ENCODE results near the gene LOC101059915.

The LOC101059915 gene

DNA sequence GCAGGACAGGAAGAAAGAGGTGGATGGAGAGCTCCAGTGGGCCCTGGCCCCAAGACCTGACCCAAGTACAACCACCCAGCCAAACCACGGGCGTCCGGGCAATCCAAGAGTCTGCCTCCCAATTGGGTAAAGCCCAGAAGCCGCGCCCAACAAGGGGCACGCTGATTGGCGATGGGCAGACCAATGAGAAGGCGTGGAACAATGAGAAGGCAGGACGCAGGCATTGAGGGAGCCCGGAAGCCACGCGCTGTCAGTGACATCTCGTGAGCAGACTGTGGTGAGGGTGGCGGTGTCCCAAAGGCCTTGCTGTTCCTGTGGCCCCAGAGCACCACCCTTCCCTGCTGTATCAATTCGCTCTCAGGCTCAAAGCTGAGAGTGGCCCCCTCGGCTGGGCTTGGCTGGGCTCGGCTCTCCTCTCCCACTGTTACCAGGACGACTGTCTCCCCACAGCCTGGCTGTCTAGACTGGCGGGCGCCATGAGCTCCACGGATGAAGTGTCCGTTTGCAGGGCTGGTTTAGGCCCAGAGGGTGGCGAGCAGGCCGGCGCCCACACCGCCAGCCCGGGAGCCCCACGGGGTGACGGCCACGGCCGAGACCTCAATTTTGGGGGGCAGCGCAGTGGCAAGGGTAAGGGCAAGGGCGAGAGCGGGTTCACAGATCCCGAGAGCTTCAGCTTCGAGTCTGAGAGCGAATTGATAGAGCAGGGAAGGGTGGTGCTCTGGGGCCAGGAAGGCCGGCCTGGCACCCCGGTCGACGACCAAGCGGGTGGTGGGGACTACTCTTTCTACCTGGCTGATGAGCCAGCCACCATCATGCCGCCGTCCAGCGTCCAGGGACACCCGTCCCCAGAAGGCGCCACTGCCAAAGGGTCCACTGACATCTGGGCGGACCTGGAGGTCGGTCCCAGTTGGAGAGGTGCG, at the start of gene LOC101059915:
Gene LOC101059915 (plus strand): TSS at position 219 of the 920 bp plus-strand sequence.
- DNase-seq: no peak

DNA sequence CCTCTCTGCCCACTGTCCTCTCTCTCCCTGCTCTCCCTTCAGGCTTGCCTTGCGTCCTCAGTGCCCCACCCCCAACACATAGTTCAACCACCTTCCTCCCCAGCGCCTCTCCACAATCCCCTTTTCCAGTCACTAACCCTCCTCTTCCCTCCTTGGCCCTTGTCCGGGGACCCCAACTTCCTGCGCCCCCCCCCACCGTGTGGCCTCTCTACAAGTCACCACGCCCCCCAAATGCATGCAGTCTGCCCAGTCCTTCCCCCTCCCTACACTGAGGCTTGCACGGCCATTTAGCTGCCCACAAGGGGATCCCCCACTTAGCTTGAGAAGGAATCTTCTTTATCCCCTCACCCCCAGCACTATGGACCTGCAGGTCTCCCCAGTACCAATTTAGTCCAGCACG, 49.6 kb upstream of the LOC101059915 start:
- no peak for DNase-seq

DNA sequence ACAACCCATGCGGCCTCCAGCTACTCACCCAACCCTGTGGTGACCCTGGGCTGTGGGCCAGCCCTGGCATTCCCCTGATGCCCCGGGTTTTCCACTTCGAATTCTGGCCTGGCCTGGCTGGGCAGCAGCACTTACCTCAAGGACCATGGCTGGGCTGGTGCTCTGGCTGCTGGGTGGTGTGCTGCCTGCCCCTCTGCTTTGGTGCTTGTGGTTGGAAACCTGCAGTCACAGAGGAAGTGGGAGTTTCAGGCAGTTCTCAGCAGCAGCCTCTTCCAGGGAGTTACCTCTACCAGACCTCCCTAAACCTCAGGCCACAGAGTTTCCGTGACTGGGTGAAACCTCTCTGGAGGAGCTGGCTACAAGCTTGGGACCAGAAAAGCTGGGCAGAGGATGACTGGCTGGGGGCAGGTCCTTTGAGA, 49.0 kb upstream of the LOC101059915 start, which contains the start of gene CXCR3:
Gene CXCR3 (minus strand): TSS at position 209 of the 419 bp plus-strand sequence. CDS start 62 bp downstream, at position 147.
- peak; percentile 80 for DNase-seq

- DNase-seq: no peak
Observed at GRCh38 chrX:71618787-71619186, 48.6 kb upstream of the LOC101059915 start.

- peak; percentile 81 for DNase-seq
Observed at GRCh38 chrX:71619193-71619592, 48.2 kb upstream of the LOC101059915 start.

DNA sequence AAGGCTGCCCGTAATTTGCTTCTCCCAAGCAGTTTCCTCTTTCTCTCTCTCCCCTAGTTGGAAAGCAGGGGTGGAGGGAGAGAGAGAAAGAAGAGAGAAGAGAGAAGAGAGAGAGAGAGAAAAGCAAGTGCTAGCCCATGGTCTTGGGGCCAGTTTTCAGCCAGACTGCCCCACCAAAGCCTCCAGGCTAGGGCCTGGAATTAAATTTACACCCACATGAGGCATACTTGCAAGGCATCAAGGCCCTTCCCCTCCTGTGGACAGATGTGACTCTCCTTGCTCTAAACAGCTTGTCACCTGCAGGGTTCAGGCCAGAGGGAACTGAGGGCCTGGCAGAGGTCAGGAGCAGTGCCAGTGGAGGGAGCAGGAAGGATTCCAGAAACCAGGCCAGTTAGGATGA, 47.4 kb upstream of the LOC101059915 start:
- no peak for DNase-seq

DNA sequence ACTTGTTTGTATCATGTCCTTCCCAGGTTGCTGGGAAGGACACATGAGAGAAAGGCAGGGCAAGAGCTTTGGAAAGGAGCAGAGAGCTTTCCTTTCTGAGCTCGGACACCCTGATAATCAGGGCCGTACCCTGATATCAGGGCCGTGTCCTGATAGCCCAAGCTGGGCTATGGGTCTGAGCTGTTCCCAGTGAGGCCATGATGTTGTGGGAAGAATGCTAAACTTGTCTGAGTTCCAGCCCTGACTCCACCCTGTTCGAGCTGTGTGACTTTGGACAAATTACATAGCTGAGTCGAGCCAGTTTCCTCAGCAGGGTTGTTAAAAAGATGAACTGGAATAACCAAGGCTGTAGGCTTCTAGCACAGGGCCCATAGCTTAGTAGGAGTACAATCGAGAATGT, 45.7 kb upstream of the LOC101059915 start:
- DNase-seq: no peak

GRCh38 chrX:71622032-71622575, 45.2 kb upstream of the LOC101059915 start:
- DNase-seq: no peak

DNA sequence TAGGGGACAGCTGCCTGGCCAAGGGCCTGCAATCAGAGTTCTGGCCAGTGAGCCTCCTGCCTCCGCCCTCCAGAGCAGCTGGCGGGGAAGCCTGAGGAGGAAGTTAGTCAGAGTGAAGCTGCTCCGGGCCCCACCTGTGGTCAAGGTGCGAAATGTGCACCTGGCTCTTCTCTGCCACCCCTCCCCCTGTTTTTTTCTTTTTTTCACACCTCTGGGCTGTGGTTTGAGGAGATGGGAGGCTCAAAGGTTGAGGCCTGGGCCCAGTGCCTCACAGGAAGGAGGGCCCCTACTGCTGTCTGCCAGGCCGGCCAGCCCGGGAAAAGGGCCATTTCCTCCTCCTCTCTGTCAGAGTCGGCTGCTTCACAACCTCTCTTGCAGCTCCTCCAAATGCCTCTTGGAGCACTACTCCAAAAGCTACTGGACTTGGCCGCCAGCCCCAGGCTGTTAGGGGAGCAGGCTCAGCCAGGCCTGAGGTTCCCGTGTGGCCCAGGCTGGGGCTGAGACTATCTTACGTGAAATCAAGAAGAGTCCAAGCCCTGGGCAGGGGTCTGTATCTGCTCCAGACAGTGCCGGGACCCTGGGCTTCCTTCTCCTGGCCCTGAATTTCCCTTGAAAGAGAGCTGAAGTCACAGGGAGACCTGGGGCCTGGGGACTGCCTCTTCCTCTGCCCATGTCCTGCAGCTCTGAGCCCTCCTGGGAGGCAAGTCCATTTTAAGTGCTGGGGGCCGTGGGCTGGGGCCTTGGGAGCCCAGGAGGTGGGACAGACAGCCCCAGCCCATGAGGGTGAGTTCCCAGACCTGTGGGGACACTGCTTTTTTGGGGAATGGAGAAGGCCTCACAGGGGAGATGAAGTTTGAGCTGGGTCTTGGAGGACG, 44.5 kb upstream of the LOC101059915 start:
- peak; percentile 72 for DNase-seq

DNA sequence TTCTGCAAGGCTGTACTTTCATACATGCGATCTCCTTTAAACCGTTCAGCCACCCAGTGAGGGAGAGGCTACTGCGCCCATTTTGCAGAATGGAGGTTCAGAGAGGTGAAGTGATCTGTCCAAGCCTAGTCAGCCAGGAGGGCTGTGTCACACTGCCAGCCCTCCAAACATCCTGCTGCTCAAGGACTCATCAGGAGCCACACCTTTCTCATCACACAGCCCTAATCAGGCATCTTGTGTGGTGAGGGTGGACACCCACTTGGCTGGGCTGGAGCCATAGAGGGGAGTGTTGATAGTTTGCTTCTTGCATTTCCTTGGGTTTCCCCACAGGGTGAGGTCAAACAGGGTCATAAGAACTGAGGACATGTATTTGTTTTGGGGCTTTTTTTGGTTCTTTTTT, 43.6 kb upstream of the LOC101059915 start:
- no peak for DNase-seq

GRCh38 chrX:71625471-71625870, 41.9 kb upstream of the LOC101059915 start:
- DNase-seq: no peak

DNA sequence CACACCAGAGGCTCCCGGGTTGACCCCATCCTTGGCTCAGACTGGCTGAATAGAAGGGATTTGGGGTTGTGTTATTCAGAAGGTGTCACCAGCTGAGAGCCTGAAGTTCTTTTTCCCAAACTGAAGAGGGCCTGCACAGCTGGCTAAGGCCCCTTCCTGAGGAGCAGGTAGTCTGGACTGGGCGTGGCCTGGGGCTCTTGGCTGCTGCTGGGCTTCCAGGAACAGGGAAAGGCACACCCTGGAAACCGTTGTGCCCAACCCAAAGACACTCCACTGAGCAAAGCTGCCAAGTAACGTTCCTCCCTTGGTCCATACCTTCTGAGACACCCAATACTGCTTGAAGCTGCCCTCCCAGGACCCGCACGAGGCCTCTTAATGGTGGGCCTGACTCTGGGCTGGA, 40.8 kb upstream of the LOC101059915 start:
- DNase-seq: no peak

- DNase-seq: no peak
Observed at GRCh38 chrX:71627588-71628404, 39.5 kb upstream of the LOC101059915 start.

DNA sequence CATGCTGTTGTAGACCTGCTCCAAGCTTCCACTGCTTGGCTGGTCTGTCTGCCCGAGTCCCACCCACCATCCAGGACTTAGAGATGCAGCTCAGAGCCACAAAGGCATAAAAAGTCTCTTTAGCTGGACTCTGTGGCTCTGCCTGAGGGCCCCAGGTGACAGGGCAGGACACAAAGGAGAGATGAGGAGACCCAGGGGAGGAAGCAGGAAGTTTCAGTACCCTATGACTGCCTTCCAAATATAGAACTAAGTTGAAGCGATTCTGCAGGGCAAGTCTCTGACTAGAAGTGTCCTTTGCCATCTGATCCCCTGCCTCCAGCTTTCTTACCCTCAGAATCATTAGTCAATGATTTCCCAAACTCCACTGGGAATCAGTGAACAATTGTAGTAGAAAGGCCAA, 37.9 kb upstream of the LOC101059915 start:
- DNase-seq: no peak

- no peak for DNase-seq
Observed at GRCh38 chrX:71632923-71633657, 34.3 kb upstream of the LOC101059915 start.

DNA sequence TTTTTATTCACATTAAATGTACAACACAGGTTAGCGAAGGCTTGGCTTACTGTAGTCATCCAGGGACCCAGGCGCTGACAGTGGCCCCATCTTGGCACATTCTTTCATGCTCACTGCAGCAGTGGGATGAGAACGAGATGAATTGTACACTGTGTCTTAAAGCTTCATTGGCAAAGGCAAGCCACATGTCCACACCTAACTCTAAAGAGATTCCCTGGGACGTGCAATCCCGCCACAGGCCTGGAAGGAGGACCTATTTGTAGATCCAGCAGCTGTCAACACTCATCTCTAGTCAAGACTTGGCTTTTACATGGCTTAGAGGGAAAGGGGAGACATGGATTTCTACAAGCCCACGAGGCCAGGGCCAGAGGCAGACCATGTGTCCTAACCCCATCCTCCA, 33.0 kb upstream of the LOC101059915 start:
- no peak for DNase-seq

DNA sequence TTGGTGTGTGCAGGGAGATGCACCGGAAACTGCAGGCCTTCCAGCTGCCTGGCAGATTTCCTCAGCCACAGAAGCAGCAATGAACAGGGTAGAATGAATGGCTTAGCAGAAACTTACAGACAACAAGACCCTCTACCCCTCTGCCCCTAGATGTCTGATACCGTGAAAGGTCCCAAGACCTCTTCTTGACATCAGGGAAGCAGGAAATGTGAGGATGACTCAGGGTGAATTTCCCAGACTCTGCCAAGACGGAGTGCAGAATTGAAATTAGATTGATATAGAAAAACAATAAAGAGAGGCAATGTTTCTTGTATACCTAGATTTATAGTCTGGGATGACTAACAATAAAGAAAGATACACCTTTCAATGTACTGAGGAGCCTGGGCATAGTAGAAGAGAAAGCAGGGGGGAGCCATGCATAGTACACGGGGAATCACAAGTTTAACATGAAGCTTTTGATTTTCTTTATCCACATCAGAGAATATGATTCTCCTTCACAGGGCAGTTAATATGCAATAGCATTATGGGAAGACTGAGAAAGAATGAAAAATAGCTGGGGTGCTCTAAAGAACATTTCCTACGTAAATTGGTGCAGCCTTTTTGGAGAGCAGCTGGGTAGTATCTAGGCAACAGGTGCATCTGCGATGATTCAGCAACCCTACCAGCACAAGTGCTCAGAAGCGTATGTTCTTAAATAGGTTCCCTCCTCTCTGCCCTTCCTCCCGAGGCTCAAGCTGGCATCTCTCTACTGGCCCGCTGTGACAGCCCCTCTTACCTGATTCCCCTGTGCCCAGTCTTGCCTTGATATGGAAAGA, 30.7 kb upstream of the LOC101059915 start:
- no peak for DNase-seq

- DNase-seq: no peak
Observed at GRCh38 chrX:71637253-71637618, 30.1 kb upstream of the LOC101059915 start.

DNA sequence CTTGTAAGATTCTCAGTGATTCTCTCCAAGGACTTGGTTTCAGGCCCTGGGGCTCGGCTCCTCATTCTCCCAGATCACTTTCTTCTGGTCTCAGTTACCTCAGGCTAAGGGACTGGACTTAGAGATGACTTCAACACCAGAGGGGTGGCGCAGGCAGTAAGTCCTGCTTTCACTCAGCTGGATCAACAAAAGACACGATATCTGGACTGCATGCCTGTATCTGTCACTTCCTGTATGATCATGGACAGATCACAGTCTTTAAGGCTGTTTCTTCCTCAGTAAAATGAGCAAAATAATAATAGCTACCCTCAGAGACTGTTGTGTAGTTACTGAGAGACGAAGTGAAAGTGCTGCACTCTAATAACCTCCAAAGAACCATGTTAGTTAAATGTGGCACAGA, 29.5 kb upstream of the LOC101059915 start:
- DNase-seq: no peak

DNA sequence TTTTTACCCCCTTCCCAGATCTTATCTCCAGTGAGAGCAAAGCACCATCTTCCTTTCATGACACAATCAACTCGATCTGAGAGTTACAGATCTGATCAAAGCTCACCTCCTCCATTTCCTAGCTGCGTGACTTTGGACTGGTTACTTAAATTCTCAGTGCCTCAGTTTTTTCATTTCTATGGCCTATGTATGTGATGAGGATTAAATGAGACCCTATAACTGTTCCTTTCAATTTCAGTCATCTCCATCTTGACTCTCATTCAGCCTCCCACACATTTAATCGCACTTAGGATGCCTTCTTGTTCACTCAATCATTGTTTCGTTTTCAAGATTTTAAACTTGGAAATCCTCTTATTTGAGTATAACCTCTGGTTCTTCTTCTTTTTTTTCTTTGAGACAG, 28.9 kb upstream of the LOC101059915 start:
- DNase-seq: no peak

DNA sequence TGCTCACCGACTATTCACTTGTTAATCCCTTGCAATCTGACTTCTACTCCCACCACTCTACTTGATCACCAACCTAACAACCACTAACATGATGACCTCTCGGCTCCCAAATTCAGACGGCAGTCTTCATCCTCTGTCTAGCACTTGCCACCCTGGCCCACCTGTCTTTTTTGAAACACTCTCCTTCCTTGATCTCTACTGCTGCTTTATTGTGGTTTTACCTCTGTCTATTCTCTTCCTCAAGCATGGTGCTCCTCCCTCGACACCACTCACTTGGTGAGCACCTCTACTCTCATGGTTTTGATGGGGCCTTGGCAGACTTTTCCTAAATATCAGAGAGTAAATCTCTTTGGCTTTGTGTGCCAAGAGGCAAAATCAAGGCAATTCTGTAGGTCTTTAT, 27.3 kb upstream of the LOC101059915 start:
- no peak for DNase-seq

All from stimulated activated CD4-positive, alpha-beta T cell treated with anti-CD3 and anti-CD28 coated beads, Interleukin-4, amount 100 ng/mL, for 24 hours (primary cell).